ENCODE data around the gene MGAT4B. TPM values are rescaled to one million over a fixed set of nuclear protein-coding genes. Genes with fewer than 3 reads are reported as not detected.

Gene MGAT4B
- total and polyA plus RNA-seq, 2 donors (not counting 1 experiment from before 2014, with no cell fraction given) = 157 to 172 TPM

- Histone ChIP-seq H3K4me2 (ENCODE audit: extremely low read depth, insufficient read depth, low read length) (no peak overlapping the region), H3K9me3 (ENCODE audit: control insufficient read depth, insufficient read depth, low read depth, low read length) (no peaks in the 10 kb centered on the region), H4K20me1 (ENCODE audit: control insufficient read depth, extremely low read depth, insufficient read depth, low read length) (peaks cover 2% of the 10 kb centered on the region), H3K4me1 (ENCODE audit: control insufficient read depth, extremely low read depth, insufficient read depth, low read length) (peaks cover 4% of the 10 kb centered on the region), H3K9ac (ENCODE audit: insufficient read depth, low read length) (no peak overlapping the region), H3K4me3 (replicated peaks in 1 of 4; ENCODE audit: control extremely low read depth in 1 of 4, insufficient read depth in 1 of 4, low read depth in 3 of 4, low read length in 4 of 4) (no peak overlapping the region), H3K27me3 (ENCODE audit: control insufficient read depth, insufficient read depth, low read length) (no peaks in the 10 kb centered on the region), H3K27ac (ENCODE audit: insufficient read depth, low read length) (no peak overlapping the region), H3K79me2 (ENCODE audit: control insufficient read depth, insufficient read depth, low read length) (peaks cover 12% of the 10 kb centered on the region), H3K36me3 (ENCODE audit: control insufficient read depth, insufficient read depth, low read length) (peaks cover 51% of the 10 kb centered on the region), H2AFZ (ENCODE audit: low read length) (no peak overlapping the region)
- no peak for DNase-seq (ENCODE audit: low read depth in 2 of 2)
- TF ChIP-seq EZH2 (IDR thresholded peaks at IDR 0.05; ENCODE audit: low read length, missing control alignments) (no peak), CTCF (conservative IDR thresholded peaks at IDR 0.05 in 1 of 2, IDR thresholded peaks at IDR 0.05 in 1 of 2; ENCODE audit: low read depth in 1 of 2, low read length in 2 of 2) (no peak)
Observed at GRCh38 chr5:179833709-179834070, 27.0 kb upstream of the MGAT4B start.

GRCh38 chr5:179833056-179833708 is 26.5 kb upstream of the MGAT4B start:
- Histone ChIP-seq H3K4me1 (ENCODE audit: control insufficient read depth, extremely low read depth, insufficient read depth, low read length) (peaks cover 4% of the 10 kb centered on the region), H3K36me3 (ENCODE audit: control insufficient read depth, insufficient read depth, low read length) (peaks cover 53% of the 10 kb centered on the region), H4K20me1 (ENCODE audit: control insufficient read depth, extremely low read depth, insufficient read depth, low read length) (peaks cover 2% of the 10 kb centered on the region), H3K4me2 (ENCODE audit: extremely low read depth, insufficient read depth, low read length) (no peak overlapping the region), H3K27ac (ENCODE audit: insufficient read depth, low read length) (no peak overlapping the region), H3K9ac (ENCODE audit: insufficient read depth, low read length) (no peak overlapping the region), H2AFZ (ENCODE audit: low read length) (no peak overlapping the region), H3K9me3 (ENCODE audit: control insufficient read depth, insufficient read depth, low read depth, low read length) (no peaks in the 10 kb centered on the region), H3K27me3 (ENCODE audit: control insufficient read depth, insufficient read depth, low read length) (no peaks in the 10 kb centered on the region), H3K4me3 (replicated peaks in 1 of 4; ENCODE audit: control extremely low read depth in 1 of 4, insufficient read depth in 1 of 4, low read depth in 3 of 4, low read length in 4 of 4) (no peak overlapping the region), H3K79me2 (ENCODE audit: control insufficient read depth, insufficient read depth, low read length) (peaks cover 13% of the 10 kb centered on the region)
- no peak for TF ChIP-seq CTCF (conservative IDR thresholded peaks at IDR 0.05 in 1 of 2, IDR thresholded peaks at IDR 0.05 in 1 of 2; ENCODE audit: low read depth in 1 of 2, low read length in 2 of 2)
- no peak for TF ChIP-seq EZH2 (IDR thresholded peaks at IDR 0.05; ENCODE audit: low read length, missing control alignments)
- DNase-seq (ENCODE audit: low read depth in 2 of 2) = no peak

- Histone ChIP-seq H3K4me2 (ENCODE audit: extremely low read depth, insufficient read depth, low read length) (no peak overlapping the region), H3K9me3 (ENCODE audit: control insufficient read depth, insufficient read depth, low read depth, low read length) (no peaks in the 10 kb centered on the region), H3K4me3 (replicated peaks in 1 of 4; ENCODE audit: control extremely low read depth in 1 of 4, insufficient read depth in 1 of 4, low read depth in 3 of 4, low read length in 4 of 4) (no peak overlapping the region), H4K20me1 (ENCODE audit: control insufficient read depth, extremely low read depth, insufficient read depth, low read length) (peaks cover 2% of the 10 kb centered on the region), H3K27me3 (ENCODE audit: control insufficient read depth, insufficient read depth, low read length) (no peaks in the 10 kb centered on the region), H3K79me2 (ENCODE audit: control insufficient read depth, insufficient read depth, low read length) (peaks cover 17% of the 10 kb centered on the region), H3K27ac (ENCODE audit: insufficient read depth, low read length) (no peak overlapping the region), H3K4me1 (ENCODE audit: control insufficient read depth, extremely low read depth, insufficient read depth, low read length) (peaks cover 4% of the 10 kb centered on the region), H2AFZ (ENCODE audit: low read length) (no peak overlapping the region), H3K36me3 (ENCODE audit: control insufficient read depth, insufficient read depth, low read length) (peaks cover 49% of the 10 kb centered on the region), H3K9ac (ENCODE audit: insufficient read depth, low read length) (no peak overlapping the region)
- DNase-seq (ENCODE audit: low read depth in 2 of 2) = no peak
- no peak for TF ChIP-seq CTCF (conservative IDR thresholded peaks at IDR 0.05 in 1 of 2, IDR thresholded peaks at IDR 0.05 in 1 of 2; ENCODE audit: low read depth in 1 of 2, low read length in 2 of 2)
- TF ChIP-seq EZH2 (IDR thresholded peaks at IDR 0.05; ENCODE audit: low read length, missing control alignments) = no peak
Observed at GRCh38 chr5:179832039-179832745, 25.5 kb upstream of the MGAT4B start.

Measured in fibroblast of lung (primary cell).